CD4-positive, alpha-beta T cell treated with Interleukin-6 for 4 hours (primary cell): ENCODE data around the gene ZP1.

Source experiments
- DNase-seq: peaks from one replicate; pipeline ENCODE4 v3.0.0-alpha.2; 2020; ENCODE audit warnings: mixed read lengths

The ZP1 gene

GRCh38 chr11:60844870-60845221 is 22.5 kb upstream of the ZP1 start:
- no peak for DNase-seq

GRCh38 chr11:60845338-60845737 is 22.0 kb upstream of the ZP1 start:
- no peak for DNase-seq

- no peak for DNase-seq
These were observed 20.1 kb upstream of the ZP1 start for GRCh38 chr11:60847281-60847680.

- DNase-seq = no peak
These were observed 19.4 kb upstream of the ZP1 start for GRCh38 chr11:60847896-60848295.

GRCh38 chr11:60848714-60849151 is 18.6 kb upstream of the ZP1 start:
- no peak for DNase-seq

GRCh38 chr11:60849641-60850520 is 17.5 kb upstream of the ZP1 start:
- no peak for DNase-seq

- no peak for DNase-seq
These were observed 15.8 kb upstream of the ZP1 start for GRCh38 chr11:60851327-60852104.

GRCh38 chr11:60852117-60852981 is 15.0 kb upstream of the ZP1 start:
- DNase-seq = no peak

GRCh38 chr11:60852982-60853950 is 14.1 kb upstream of the ZP1 start:
- DNase-seq = no peak

- no peak for DNase-seq
These were observed 13.0 kb upstream of the ZP1 start for GRCh38 chr11:60854140-60854846.

GRCh38 chr11:60854847-60855725 is 12.3 kb upstream of the ZP1 start:
- DNase-seq = no peak

- DNase-seq = no peak
These were observed 11.4 kb upstream of the ZP1 start, which contains the start of gene PTGDR2 for GRCh38 chr11:60855726-60856633. Gene PTGDR2, minus strand, starts transcription at chr11:60855950. Its CDS starts 2,228 bp downstream, at chr11:60853722.

GRCh38 chr11:60857378-60858232 is 9.7 kb upstream of the ZP1 start:
- no peak for DNase-seq

- no peak for DNase-seq
These were observed 9.1 kb upstream of the ZP1 start for GRCh38 chr11:60858236-60858635.

GRCh38 chr11:60858731-60859464 is 8.4 kb upstream of the ZP1 start:
- DNase-seq = no peak

GRCh38 chr11:60859616-60860250 is 7.6 kb upstream of the ZP1 start:
- no peak for DNase-seq

GRCh38 chr11:60860943-60861342 is 6.4 kb upstream of the ZP1 start:
- DNase-seq = no peak
